ENCODE results near the gene AOPEP.

DNA sequence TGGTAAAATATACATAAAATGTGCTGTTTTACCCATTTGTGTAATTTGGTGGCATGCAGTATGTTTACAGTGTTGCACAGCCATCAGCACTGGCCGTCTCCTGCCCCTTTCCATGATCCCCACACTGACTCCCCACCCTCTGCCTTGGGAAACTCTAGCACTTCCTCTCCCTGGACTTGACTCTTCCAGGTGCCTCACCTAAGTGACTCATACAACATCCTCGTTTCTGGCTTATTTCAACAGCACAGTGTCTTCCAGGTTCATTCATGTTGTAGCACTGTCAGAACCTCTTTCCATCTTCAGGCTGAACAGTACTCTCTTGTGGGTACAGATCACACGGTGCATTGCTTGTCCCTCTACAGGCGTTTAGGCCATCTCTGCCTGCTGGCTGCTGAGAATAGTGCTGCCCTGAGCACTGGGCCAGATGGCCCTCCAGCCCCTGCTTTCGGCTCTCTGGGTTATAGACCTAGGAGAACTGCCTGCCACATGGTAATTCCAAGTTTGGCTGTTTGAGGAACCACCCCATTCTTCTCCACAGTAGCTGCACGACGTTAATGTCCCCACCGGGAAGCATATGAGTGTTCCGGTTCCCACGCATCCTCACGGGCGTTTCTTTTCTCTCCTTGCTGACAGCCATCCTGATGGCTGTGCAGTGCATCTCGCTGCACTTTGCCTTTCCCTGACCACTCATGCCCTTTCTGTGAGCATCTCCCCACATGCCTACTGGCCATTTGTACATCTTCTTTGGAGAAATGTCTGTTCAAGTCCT, 379.2 kb downstream of the AOPEP start:
- TF ChIP-seq, protein P1, sequence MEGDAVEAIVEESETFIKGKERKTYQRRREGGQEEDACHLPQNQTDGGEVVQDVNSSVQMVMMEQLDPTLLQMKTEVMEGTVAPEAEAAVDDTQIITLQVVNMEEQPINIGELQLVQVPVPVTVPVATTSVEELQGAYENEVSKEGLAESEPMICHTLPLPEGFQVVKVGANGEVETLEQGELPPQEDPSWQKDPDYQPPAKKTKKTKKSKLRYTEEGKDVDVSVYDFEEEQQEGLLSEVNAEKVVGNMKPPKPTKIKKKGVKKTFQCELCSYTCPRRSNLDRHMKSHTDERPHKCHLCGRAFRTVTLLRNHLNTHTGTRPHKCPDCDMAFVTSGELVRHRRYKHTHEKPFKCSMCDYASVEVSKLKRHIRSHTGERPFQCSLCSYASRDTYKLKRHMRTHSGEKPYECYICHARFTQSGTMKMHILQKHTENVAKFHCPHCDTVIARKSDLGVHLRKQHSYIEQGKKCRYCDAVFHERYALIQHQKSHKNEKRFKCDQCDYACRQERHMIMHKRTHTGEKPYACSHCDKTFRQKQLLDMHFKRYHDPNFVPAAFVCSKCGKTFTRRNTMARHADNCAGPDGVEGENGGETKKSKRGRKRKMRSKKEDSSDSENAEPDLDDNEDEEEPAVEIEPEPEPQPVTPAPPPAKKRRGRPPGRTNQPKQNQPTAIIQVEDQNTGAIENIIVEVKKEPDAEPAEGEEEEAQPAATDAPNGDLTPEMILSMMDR (IDR thresholded peaks at IDR 0.05) = no peak
- TF ChIP-seq POLR2A (IDR thresholded peaks at IDR 0.05) (no peak), POLR2AphosphoS5 (IDR thresholded peaks at IDR 0.05) (peak in 2 of 4 donors; percentile 14 to 15), EP300 (IDR thresholded peaks at IDR 0.05) (no peak)

All from sigmoid colon (tissue), 4 donors.